SW 1271 (cell line): ENCODE measurements around the gene SRGAP2C.
"Not testable (repeated sequence)": the region's sequence is repeated elsewhere in the genome, so short reads cannot be mapped to it uniquely, and the experiment has no call there.

Experiments
- DNase-seq, 2 experiments: peaks; one replicate each; lab custom pipeline; 2025; lab: John Stamatoyannopoulos, UW

Gene SRGAP2C

DNA sequence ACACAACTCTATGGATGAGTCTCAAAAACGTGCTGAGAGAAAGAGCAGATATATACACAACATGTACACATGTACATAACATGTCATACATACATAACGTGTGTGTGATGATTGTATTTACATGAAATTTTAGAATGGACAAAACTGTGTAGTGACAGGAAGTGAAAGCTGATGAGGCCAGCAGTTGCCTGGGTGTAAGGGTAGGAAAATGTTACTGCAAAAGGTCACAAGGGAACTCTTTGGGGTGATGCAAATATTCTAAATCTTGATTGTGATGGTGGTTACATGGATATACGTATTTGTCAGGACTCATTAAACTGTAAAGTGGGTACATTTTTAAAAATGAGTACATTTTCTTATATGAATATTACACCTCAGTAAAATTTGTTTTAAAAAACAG lies 236.7 kb downstream of the SRGAP2C start:
- not testable (repeated sequence) for DNase-seq

DNA sequence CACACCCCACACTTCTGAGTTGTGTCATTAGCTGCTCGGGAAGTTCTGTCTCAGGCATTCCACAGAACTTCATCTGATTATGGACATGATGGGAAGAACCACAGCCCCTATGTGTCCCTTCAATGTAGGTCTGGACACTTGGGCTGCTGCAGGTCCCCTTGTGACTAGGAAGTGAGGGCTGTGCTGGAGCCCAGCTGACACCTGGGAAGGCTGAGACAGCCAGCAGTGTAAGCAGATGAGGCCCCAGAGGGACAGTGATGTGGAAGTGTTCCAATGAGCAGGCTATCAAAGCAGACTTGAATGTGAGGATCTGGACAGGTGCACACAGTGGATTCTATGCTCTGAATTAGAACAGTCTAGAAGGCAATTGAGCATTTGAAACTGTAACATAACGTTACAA lies 239.2 kb downstream of the SRGAP2C start:
- DNase-seq, result not testable (repeated sequence)

- not testable (repeated sequence) for DNase-seq
Observed at GRCh38 chr1:121433517-121433916, 248.7 kb downstream of the SRGAP2C start.

GRCh38 chr1:121438862-121439261 lies 254.1 kb downstream of the SRGAP2C start:
- not testable (repeated sequence) for DNase-seq

DNA sequence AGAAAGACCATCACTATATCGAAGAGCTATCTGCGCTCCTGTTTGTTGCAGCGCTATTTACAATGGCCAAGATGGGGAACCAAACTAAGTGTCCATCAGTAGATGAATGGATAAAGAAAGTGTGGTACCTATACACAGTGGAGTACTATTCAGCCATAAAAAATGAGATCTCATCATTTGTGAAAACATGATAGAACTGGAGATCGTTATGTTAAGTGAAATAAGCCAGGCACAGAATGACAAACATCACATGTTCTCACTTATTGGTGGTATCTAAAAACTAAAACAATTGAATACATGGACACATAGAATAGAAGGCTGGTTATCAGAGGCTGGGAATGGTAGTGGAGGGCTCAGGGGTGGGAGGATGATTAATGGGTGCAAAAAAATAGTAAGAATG lies 256.2 kb downstream of the SRGAP2C start:
- no peak for DNase-seq
